ENCODE results near the gene PLA2R1. TPM values are rescaled to one million over a fixed set of nuclear protein-coding genes. Genes with fewer than 3 reads are reported as not detected.
A peak's percentile ranks its signal among the peaks of the same experiment; 100 is the strongest.
"Not testable (repeated sequence)": the region's sequence is repeated elsewhere in the genome, so short reads cannot be mapped to it uniquely, and the experiment has no call there.

The PLA2R1 gene
- total and polyA plus RNA-seq, 10 donors: 1.3 to 17.0 (median 10.1) TPM

GRCh38 chr2:159971365-159972152 lies 90.9 kb downstream of the PLA2R1 start:
- TF ChIP-seq CTCF (IDR thresholded peaks at IDR 0.05 in 8 of 11, conservative IDR thresholded peaks at IDR 0.05 in 3 of 11): no peak
- TF ChIP-seq POLR2AphosphoS5 (IDR thresholded peaks at IDR 0.05): no peak
- no peak for TF ChIP-seq POLR2A (IDR thresholded peaks at IDR 0.05)
- Histone ChIP-seq H3K4me3 (no peak overlapping the region), H3K27ac (no peak overlapping the region), H3K4me1 (peaks cover 0 to under 1% (median 0%) of the 10 kb centered on the region in 6 donors), H3K27me3 (replicated peaks in 1 of 7) (no peaks in the 10 kb centered on the region), H3K9me3 (no peaks in the 10 kb centered on the region), H3K36me3 (no peaks in the 10 kb centered on the region)
- intact Hi-C loops (cut with DNase I; ENCODE audit: low total_unique reads): no loop called here
- DNase-seq: no peak
- WGBS, 5 donors: 78 to 91% (median 86%) methylated on average over 7 of the region's 7 CpGs

GRCh38 chr2:159970548-159970947 lies 91.9 kb downstream of the PLA2R1 start:
- H3K27me3 ChIP-seq (replicated peaks in 1 of 7); H3K27ac ChIP-seq; H3K9me3 ChIP-seq; H3K36me3 ChIP-seq; DNase-seq; intact Hi-C loops (cut with DNase I; ENCODE audit: low total_unique reads); H3K4me3 ChIP-seq; H3K4me1 ChIP-seq: not testable (repeated sequence)
- 93 to 100% (median 100%) methylated on average over 1 of the region's 1 CpG for WGBS, 5 donors

GRCh38 chr2:159968279-159968900 lies 94.0 kb downstream of the PLA2R1 start:
- intact Hi-C loops (cut with DNase I; ENCODE audit: low total_unique reads): no loop called here
- 5 to 19% (median 14%) methylated on average over 2 of the region's 2 CpGs for WGBS, 5 donors
- no peak for DNase-seq

GRCh38 chr2:159963700-159964099 lies 98.7 kb downstream of the PLA2R1 start:
- H3K4me1 ChIP-seq: peaks cover 0 to 16% (median 0%) of the 10 kb centered on the region in 6 donors
- 64 to 78% (median 68%) methylated on average over 7 of the region's 7 CpGs for WGBS, 5 donors

More at GRCh38 chr2:159968279-159968900, 94.0 kb downstream of the PLA2R1 start:
- Histone ChIP-seq H3K9me3 (no peaks in the 10 kb centered on the region), H3K36me3 (no peaks in the 10 kb centered on the region), H3K4me1 (no peaks in the 10 kb centered on the region), H3K27me3 (replicated peaks in 1 of 7) (no peaks in the 10 kb centered on the region), H3K4me3 (no peak overlapping the region), H3K27ac (no peak overlapping the region)
- TF ChIP-seq POLR2AphosphoS5 (IDR thresholded peaks at IDR 0.05) (no peak), CTCF (IDR thresholded peaks at IDR 0.05 in 8 of 11, conservative IDR thresholded peaks at IDR 0.05 in 3 of 11) (peak in 7 of 11 experiments; percentile 14 to 39 (median 24))

GRCh38 chr2:159962513-159962912 lies 99.9 kb downstream of the PLA2R1 start:
- H3K36me3 ChIP-seq; H3K27me3 ChIP-seq (replicated peaks in 1 of 7); H3K4me3 ChIP-seq; DNase-seq; H3K9me3 ChIP-seq; intact Hi-C loops (cut with DNase I; ENCODE audit: low total_unique reads); H3K27ac ChIP-seq: not testable (repeated sequence)
- H3K4me1 ChIP-seq: peaks cover 0 to 16% (median 0%) of the 10 kb centered on the region in 6 donors

More at GRCh38 chr2:159963700-159964099, 98.7 kb downstream of the PLA2R1 start:
- H3K4me3 ChIP-seq: no peak overlapping the region
- no peak for DNase-seq
- H3K27me3 ChIP-seq (replicated peaks in 1 of 7): no peaks in the 10 kb centered on the region
- H3K27ac ChIP-seq: no peak overlapping the region
- H3K36me3 ChIP-seq: no peaks in the 10 kb centered on the region
- intact Hi-C loops (cut with DNase I; ENCODE audit: low total_unique reads): no loop called here
- H3K9me3 ChIP-seq: no peaks in the 10 kb centered on the region
- TF ChIP-seq CTCF (IDR thresholded peaks at IDR 0.05 in 8 of 11, conservative IDR thresholded peaks at IDR 0.05 in 3 of 11): no peak
- TF ChIP-seq POLR2AphosphoS5 (IDR thresholded peaks at IDR 0.05): no peak
- TF ChIP-seq POLR2A (IDR thresholded peaks at IDR 0.05): no peak
